SH-SY5Y (cell line): ENCODE results near the gene ZNF470.

ENCODE experiments used
- GATA2 ChIP-seq: IDR thresholded peaks from 2 replicates; pipeline ENCODE4 v1.6.1; 2011; ENCODE audit warnings: mild to moderate bottlenecking, low read depth, low read length
- GATA3 ChIP-seq: IDR thresholded peaks from 2 replicates; pipeline ENCODE4 v1.6.1; 2011; ENCODE audit warnings: low read depth, mild to moderate bottlenecking, low read length, moderate library complexity

Gene ZNF470

GRCh38 chr19:56567274-56568120 is at the start of gene ZNF470:
Gene ZNF470, plus strand, starts transcription at chr19:56567468. Its CDS starts 2,844 bp downstream, at chr19:56570312.
- TF ChIP-seq GATA3 (no peak), GATA2 (no peak)

- TF ChIP-seq GATA3 (no peak), GATA2 (no peak)
These were observed 41.9 kb upstream of the ZNF470 start for GRCh38 chr19:56525214-56525860.

- no peak for TF ChIP-seq GATA2
- TF ChIP-seq GATA3 = no peak
These were observed 29.8 kb upstream of the ZNF470 start for GRCh38 chr19:56537442-56537841.

- TF ChIP-seq GATA2 = no peak
These were observed 29.0 kb upstream of the ZNF470 start for GRCh38 chr19:56538254-56538760.

- TF ChIP-seq GATA2 (no peak), GATA3 (no peak)
These were observed 28.5 kb upstream of the ZNF470 start, which contains the start of gene ZFP28 for GRCh38 chr19:56538761-56539263. Gene ZFP28, plus strand, starts transcription at chr19:56538948. Its CDS starts 71 bp downstream, at chr19:56539019.

GRCh38 chr19:56543776-56544175 is 23.5 kb upstream of the ZNF470 start:
- TF ChIP-seq GATA2 (no peak), GATA3 (no peak)

- TF ChIP-seq GATA2 (no peak), GATA3 (no peak)
These were observed 19.7 kb upstream of the ZNF470 start for GRCh38 chr19:56547535-56547934.

- no peak for TF ChIP-seq GATA3
- TF ChIP-seq GATA2 = no peak
These were observed 12.9 kb upstream of the ZNF470 start for GRCh38 chr19:56554272-56554869.

- TF ChIP-seq GATA2 (no peak), GATA3 (no peak)
These were observed 4.5 kb upstream of the ZNF470 start for GRCh38 chr19:56562766-56563165.

GRCh38 chr19:56566904-56567273 is 379 bp upstream of the ZNF470 start:
- no peak for TF ChIP-seq GATA3
- no peak for TF ChIP-seq GATA2

- TF ChIP-seq GATA2 (no peak), GATA3 (no peak)
These were observed 5.3 kb downstream of the ZNF470 start for GRCh38 chr19:56572589-56572988.

- no peak for TF ChIP-seq GATA2
- no peak for TF ChIP-seq GATA3
These were observed 6.6 kb downstream of the ZNF470 start for GRCh38 chr19:56573914-56574313.

- TF ChIP-seq GATA3 (no peak), GATA2 (no peak)
These were observed 10.7 kb downstream of the ZNF470 start for GRCh38 chr19:56577719-56578602.
